Uterus (tissue), 2 donors: ENCODE data around the gene RNF32.

Experiments used
- CTCF ChIP-seq, 4 experiments: fragments of 200-600 bp in 2 of 4; fragments of 450-650 bp in 2 of 4; sonication (generic) in 2 of 4; IDR thresholded peaks; one replicate each; pipeline ENCODE4 v1.5.1; 2016 to 2019; ENCODE audit warnings: antibody characterized with exemption in 4 of 4, mild to moderate bottlenecking in 2 of 4, moderate library complexity in 1 of 4
- POLR2A ChIP-seq, 2 donors: fragments of 450-650 bp; IDR thresholded peaks; one replicate each; pipeline ENCODE4 v1.6.1; 2016; ENCODE audit warnings: antibody characterized with exemption in 2 of 2, mild to moderate bottlenecking in 1 of 2, moderate library complexity in 1 of 2

- TF ChIP-seq CTCF (IDR thresholded peaks at IDR 0.05), result no peak
- TF ChIP-seq POLR2A (IDR thresholded peaks at IDR 0.05), result no peak
Measured at GRCh38 chr7:156618780-156619367, 21.7 kb upstream of the RNF32 start.
